ENCODE measurements around the gene TRIM47.

Gene TRIM47

DNA sequence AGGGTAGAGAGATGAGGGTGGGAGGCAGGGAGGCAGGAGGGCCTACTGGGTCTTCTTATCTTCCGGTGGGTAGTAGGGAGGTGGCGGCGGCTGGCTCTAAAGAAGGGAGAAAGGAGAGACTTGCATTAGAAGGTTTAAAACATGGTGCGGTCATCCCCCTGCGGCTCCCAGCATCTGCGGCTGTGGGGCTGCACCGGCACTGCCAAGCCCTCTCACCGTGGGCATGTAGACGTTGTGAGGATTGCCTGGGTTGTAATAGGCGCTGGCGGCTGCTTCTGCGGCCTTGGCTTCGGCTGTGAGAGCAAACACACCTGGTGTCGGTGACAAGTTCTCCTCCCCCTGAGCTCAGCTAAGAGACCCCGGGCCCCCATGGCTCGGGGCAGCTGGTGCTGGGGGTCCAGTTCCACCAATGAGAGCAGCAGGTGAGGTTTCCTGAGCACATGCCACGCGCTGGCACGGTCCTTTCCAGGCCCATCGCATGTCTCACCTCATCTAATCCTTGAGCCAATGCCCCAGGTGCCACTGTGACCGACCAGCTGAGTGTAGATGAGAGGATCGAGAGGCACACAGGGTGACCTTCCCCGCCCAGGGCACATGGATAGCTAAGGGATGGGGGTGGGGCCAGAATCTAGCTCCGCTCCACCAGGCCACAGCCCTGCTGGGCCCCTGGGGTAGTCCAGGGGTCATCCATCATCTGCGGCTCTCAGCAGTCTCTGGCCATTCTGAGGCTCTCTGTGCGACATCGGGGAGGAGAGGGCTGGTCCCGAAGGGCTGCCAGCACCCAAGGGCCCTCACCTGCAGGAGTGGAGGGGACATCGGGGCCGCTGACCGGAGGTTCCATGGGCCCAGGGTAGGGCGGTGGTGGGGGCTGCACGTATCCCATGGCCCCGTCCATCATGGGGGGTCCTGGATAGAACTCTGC, 31.4 kb downstream of the TRIM47 start:
- DNase-seq (ENCODE audit: low read depth): no peak

DNA sequence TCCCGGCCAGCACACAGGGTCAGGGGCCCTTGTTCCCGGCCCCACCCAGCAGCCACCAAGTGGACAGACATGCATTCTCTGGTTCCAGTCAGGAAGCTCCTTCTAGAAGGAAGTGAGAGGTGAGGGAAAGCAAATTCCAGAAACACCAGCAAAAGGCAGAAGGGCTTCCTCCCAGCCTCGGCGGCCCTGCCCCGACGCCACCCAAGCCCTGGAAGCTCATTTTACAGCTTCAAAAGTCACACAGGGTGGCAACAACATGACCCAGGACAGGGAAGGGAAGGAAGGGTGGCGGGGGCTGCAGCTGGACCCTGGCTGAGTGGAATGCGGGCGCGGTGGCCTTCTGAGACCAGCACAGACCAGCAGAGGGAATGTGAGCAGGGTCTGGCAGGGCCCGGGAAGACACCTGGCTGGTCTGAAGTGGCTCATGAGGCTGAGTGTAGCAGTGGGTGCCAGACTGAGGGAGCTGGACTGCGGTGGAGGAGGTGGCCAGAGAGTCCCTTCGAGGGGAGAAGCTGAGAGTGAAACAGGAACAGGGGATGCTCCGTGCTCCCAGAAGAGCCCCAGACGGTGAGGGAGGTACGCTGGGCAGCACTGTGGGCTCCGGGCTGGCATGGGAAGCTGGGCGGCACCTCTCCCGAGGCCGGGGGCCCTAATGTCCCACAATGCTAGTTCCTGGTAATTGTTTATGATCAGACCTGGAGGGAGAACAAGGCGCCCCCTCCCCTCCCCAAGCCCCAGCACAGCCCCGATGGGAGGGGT, 32.3 kb downstream of the TRIM47 start:
- no peak for DNase-seq (ENCODE audit: low read depth)

DNA sequence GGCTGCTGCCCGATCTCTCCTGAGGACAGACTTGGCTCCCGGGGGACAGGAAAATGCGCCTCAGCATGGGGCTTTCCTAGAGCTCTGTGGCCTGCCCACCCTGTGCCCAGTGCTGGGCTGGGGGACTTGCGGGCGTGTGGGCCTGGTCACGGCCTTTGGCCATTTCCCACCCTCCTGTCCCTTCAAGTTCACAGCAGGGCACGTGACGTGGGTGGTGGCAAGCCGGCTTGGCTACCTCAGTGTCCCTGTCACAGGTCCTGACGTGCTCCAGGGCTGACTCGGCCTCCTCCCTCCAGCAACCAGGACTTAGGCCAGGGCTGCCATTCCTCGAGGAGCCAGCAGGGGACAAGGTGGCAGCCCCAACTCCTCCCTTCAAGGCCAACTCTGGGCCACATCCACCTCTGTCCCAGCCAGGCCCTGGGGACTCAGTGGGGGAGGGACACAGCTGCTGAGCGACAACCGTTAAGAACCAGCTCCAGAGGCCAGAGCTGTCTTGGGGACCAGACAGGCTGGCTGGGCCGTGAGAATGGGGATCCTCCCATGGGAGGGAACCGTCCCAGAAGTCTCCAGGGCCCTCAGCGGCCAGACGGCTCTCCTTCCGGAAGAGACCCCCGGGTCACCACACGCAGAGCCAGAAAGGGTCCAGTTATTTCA, 33.2 kb downstream of the TRIM47 start:
- peak; percentile 46 for DNase-seq (ENCODE audit: low read depth)

DNA sequence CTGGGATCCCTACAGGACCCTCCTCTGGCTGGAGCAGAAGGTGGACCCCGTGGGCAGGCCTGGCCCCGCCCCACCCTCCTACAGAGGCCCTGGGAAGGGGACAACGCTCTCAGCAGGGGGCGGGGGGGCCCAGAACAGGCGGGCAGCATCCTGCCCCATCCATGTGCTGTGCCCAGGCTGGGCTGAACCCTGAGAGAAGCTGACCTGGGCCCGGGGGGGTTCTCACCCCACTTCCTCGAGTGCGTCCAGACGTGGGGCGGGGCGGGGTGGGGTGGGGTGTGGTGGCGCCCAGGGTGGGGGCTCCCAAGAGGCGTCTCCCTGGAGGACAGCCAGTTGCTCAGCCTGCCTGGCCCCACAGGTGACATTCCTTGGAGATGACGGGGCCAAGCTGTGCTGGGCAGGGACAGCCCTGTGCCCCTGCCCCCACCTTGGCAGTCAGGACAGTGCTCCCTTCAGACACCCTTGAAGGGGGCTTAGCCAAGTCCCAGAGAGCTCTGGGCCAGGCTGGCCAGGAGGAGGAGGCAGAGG, 33.8 kb downstream of the TRIM47 start:
- no peak for DNase-seq (ENCODE audit: low read depth)

DNA sequence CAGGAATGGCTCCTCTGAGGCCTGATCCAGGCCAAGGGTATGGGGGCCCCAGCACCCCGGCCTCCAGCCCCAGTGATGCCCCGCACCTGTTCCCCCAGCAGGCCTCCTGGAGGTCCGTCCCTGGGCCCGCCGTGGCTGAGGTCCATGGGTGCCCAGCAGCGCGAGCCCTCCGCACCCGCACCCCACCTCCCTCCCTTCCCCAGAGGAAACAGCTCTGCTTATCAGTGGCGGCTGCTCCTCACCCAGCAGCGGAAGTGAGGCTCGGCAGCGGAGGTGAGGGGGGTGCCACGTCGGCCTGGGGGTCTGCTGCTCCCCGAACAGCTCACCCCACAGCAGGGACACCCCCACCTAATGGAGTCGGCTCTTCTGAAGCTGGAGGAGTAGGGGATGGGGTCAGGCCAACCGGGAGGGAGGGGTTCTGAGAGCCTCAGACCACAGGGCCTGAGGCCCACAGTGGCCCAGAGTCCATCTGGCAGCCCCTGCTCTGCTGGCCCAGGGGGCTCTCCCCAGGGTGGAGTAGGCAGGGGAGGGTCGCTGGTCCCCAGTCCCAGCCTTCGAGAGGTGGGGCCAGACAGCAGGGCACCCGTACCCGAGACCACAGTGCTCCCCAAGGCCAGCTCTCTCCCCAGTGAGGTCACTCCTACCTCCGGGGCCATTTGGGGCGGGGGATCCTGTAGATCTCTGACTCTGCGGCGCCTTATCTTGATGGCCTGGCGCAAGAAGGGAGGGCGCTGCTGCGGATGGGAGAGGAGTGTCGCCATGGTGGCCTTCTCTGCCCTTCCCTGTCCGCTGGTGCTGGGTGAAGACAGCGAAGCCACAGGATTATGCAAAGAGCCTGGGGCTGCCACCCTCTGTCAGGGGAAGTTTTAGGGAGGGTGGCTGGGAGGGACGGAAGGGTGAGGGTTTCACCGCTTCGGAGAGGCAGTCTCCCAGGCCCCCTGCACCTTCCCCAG, 34.5 kb downstream of the TRIM47 start, which contains the start of gene UNC13D:
Gene UNC13D, minus strand, starts transcription at position 828 of the 953 bp plus-strand sequence. Its CDS starts 67 bp downstream, at position 761.
- DNase-seq (ENCODE audit: low read depth): peak; percentile 54

DNA sequence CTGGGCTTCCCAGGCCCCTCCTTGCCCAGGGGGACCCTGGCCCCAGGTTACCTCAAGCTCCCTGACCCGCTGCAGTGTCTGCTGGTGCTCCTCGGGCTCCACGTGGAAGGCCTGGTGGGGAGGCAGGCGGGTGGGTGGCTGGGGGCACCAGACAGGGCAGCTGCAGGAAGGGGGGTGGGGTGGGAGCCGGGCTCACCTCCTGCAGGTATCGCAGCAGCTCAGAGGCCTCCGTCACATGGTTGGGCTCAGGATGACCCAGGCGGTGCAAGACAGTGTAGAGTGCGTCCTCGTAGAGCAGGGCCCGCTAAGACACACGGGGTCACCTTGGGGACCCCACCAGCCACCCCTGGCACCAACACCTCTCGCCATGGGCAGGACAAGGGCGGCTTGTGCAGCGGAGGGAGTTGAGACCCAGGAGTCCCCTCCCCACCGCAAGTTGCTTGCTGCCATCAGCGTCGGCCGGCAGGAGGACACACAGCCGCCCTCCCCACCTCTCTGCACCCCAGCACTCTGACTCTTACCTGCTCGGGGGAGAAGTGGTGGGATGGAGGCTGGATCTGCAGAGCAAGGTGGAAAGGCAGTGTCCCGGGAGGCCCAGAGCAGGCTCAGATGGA, 35.3 kb downstream of the TRIM47 start:
- DNase-seq (ENCODE audit: low read depth): peak; percentile 14

DNA sequence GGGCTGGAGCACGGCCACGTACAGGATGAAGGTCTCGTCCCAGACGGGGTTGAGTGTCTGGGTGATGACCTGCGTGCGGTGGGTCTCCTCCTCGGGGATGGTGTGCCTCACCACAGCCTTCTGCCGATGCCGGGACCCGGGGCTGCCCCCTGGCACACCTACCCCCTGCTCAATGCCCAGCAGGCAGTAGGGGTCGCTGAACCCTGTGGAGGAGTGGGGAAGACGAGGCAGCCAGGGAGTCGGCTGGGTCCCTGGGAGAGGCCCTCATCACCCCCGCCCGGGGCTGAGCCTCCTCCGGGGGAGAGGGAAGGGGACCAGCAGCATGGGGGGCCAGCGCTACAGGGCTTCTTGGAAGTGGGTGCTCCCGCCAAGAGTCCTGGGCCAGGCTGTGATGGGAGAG, 36.0 kb downstream of the TRIM47 start:
- DNase-seq (ENCODE audit: low read depth): no peak

DNA sequence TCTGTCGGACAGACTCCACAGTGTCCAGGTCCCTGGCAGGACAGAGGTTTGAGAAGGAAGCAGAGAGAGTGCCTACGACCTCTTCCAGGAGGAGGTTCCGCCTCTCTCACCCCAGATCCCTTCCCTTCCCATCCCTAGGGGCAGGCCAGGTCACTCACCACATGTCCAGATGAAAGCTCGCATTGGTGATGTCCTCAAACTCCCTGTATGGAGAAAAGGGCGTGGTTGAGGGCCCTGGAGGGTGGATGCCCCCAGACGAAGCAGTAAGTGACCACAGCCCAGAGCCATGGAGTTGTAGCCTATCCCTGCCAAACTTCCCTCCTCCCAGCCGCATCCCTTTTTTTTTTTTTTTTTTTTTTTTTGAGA, 37.6 kb downstream of the TRIM47 start:
- no peak for DNase-seq (ENCODE audit: low read depth)

DNA sequence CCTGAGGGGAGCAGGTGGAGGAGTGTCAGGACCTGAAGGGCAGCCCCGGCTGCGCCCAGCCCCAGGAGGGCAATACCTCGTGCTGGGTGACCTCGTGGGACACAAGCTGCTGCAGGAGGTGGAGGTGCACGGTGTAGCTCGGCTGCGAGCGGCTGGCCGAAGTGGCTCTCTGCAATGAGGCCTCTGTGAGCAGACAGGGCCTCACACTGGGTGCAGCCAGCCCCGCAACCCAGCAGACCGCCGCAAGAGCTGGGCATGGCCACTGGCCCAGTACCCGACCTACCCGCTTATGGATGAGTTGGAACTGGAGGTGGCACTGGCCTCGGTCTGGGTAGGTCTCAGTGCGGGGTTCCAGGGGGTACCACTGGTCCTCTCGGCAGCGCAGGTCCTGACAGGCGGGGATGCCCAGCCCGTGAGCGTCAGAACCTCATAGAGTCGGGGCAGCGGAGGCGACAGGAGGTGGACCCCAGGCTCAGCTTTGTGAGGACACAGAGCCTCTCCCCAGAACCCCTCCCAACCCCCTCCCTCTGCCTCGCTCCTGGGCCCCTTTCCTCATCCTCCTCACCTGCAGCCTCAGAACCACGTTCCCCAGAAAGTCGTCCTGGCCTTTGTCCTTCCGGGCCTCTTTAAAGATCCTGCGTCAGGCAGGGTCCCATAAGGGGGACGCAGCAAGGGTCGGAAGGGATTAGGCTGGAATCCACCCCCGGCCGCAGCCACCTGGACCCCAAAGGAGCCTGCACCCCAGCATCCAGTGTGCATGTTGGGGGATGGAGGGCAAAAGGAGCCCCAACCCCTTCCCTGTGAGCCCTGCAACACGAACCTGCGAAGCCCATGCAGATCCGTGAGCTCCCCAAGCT, 38.2 kb downstream of the TRIM47 start:
- no peak for DNase-seq (ENCODE audit: low read depth)

DNA sequence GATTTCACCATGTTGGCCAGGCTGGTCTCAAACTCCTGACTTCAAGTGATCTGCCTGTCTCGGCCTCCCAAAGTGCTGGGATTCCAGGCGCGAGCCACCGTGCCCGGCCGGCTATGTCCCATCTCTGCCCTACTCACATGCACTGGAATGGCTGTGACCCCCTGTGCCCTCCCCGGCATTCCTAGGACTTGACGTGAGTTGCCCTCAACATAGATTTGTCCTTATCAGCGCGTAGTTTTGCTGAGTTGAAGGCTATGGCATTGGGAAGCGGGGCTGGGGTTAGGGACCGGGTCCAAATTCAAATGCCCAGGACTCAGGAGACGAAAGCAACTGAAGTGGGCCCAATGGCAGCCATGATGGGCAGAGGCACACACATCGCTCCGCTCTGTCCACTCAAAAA, 40.0 kb downstream of the TRIM47 start:
- no peak for DNase-seq (ENCODE audit: low read depth)

DNA sequence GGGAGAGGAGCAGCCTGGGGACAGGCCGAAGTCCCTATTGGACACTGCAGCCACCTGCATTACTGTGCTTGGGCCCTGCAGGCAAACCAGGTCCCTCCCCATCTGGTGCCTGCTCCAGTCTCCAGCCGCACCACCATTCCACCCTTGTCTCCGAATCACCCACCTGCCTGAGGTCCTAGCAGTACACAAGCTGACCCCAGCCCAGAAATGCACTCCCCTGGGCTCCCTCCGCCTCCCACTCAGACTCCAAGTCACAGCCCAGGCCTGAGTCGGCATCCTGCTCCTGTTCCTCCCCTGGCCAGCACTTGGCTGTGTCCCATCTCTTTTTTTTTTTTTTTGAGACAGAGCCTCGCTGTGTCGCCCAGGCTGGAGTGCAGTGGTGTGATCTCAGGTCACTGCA, 40.5 kb downstream of the TRIM47 start:
- no peak for DNase-seq (ENCODE audit: low read depth)

DNA sequence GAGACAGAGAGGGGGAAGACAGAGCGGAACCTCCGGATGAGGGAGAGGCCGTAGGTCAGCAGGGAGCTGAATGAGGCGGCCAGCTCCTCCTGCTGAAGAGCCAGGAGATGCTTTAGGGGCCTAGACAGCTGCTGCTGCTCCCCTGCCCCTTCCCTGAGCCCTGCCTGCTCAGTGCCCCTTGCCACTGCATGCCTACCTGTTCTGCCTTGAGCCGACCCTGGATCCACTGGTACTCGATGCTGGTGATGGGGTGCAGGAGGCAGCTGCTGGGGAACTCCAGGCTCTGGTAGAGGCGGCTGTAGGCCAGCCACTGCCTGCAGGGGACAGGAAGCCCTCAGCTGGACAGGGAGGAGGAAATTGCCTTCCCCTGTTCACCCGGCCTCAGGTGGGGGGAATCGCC, 41.8 kb downstream of the TRIM47 start:
- no peak for DNase-seq (ENCODE audit: low read depth)

DNA sequence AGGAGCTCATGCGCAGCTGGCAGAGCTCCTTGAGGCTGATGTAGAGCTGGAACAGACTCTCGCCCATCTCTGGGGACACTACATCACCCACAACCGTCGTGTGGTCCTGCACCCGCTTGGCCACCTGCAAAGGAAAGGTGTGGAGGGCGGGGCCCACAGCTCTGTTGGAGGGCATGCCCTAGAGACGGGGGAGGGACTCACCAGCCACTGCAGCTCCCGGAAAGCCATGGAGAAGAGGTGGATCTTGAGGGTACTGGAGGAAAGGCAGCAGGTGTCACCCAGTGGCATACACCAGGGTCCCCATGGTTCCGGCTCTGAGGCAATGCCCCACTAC, 42.8 kb downstream of the TRIM47 start:
- no peak for DNase-seq (ENCODE audit: low read depth)

DNA sequence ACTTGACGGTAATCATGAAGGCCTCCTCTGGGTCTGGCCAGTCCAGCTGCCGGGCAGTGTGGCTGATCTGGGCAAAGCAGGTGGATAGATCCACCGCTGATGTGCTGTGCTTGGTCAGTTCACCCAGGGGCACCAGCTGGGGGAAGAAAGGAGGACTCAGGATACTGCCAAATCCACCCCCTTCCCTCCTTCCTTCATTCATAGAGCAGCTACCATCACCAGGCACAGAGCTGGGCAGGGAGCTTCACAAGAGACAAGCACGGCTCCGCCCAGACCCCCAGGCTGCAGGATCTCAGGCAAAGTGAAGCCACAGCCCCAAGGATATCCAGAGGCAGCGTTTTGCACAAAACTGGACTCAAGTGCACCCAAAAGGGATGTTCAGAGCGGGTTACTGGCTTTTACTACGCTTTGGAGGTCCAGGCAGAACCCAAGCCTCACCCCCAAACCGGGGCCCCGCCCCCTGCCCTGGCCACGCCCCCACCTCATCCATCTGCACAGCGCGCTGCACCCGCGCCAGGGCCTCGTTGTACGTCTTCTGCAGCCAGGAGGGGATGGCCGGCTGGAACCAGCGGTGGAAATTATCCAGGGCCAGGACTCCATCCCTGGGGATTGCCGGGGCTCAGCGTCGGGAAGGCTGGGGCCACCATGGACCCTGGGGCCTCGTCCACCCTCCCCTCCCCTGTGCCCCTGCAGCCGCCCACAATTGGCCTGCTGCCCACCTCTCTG, 43.3 kb downstream of the TRIM47 start:
- DNase-seq (ENCODE audit: low read depth): no peak

DNA sequence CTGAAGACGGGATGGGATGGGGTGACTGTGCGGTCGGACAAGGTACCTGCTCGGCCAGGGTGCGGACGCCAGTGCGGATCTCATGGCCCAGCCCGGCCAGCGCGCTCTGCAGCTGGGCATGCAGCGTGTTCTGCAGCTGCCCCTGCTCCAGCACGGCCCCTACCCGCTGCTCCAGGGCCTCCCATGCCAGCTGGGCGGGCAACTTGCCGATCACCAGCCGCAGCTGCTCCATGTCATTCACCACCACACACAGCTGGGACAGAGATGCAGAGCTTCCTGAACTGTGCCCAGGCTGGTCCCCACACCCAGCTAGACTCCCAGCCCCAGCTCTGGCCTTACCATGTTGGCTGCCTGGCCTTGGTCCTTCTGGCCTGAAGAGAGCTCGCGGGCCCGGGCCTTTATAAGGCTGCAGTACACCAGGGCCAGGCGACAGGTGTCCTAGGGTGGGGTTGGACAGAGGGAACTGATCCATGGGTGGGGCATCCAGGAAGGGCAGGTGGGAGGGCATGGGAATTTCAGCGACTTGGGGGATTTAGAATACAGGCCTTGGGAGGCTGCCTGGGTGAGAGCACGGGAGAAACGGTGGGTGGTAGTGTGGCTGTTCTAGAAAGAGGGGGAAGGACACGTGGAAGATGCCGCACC, 44.0 kb downstream of the TRIM47 start:
- DNase-seq (ENCODE audit: low read depth): no peak

DNA sequence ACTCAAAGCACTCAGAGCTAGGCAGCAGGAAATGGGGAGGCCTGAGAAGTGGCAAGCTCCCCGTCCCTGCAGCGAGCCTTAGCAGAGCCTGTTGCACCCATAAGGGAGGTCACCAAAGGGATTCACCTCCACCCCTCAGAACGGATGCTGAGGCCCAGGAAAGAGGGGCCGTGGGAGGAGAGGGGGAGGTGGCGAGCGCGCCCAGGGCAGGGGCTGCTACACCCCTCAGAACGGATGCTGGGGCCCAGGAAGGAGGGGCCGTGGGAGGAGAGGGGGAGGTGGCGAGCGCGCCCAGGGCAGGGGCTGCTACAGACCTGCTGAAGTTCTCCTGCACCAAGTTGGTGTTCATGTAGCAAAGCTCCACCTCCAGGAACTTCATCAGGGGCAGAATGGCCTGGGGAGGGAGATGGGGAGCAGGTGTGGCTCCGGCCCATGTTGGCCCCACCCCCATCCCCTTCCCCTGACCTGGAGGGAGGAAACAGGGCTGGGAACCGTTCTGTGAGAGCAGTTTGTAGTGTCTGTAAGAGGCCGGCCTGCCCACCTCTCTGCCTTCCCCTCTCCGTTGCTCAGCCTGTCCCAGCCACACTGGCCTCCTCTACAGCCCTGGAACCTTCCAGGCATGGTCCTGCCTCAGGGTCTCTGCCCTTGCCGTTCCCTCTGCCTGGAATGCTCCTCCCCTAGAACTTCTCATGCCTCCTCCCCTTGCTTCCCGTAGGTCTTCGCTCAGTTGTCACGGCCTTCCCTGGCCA, 45.6 kb downstream of the TRIM47 start:
- DNase-seq (ENCODE audit: low read depth): no peak

DNA sequence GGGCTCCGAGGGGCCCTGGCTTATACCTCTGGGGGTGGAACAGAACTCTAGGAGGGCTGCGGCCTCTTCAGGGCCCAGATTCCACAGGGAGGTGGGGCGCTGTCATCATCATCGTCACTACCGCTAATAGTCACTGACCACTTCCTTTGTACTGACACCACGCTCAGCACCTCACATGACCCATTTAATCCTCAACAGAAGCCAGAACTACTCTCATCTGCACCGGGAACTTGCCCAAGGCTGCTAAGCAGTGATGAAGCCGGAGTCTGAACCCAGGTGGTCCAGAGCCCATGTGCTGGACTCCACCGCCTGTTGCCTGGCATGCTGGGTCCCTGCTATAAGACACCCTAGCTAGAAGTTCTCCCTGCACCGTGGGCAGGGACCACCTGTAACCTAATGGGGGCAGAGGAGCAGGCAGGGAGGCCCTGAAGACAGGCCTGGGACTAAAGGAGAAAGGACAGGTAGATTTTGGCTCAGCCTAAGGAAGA, 46.2 kb downstream of the TRIM47 start:
- DNase-seq (ENCODE audit: low read depth): peak; percentile 19

DNA sequence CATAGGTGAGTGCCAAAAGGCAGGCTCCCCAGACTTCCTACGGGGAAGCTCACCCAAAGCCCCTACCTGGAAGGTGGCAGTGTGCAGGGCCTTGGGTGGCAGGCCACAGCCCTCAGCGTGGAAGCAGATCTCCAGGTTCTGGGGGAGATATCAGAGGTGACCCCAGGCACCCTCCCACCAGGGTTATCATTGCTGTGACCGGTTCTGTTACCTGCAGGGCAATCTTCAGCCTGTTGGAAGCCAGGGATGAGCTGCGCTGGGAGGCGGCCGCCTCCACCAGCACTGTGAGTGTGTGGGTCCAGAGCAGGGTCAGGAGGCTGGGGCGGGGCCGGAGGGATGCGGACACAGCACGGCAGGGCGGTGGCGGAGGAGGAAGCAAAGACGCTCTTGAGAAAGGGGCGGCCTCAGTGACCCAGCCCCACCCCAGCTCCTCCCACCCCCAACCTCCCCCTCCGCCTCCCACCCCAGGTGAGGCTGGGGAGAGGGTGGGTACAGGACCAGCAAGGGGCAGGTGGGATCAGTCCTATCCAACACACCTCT, 47.3 kb downstream of the TRIM47 start:
- no peak for DNase-seq (ENCODE audit: low read depth)
